WERI-Rb-1 (cell line): ENCODE data around the gene STK16.

Experiments used
- DNase-seq: peaks from one replicate; pipeline ENCODE4 v3.0.0-alpha.2; 2020
- H3K27ac ChIP-seq: fragments of 250-450 bp; sonication (Bioruptor Pico); 2 replicates; pipeline ENCODE4 v1.5.1; 2020; ENCODE audit warnings: mild to moderate bottlenecking, moderate library complexity
- H3K27me3 ChIP-seq: fragments of 250-450 bp; sonication (Bioruptor Pico); 2 replicates; pipeline ENCODE4 v1.5.1; 2021; ENCODE audit warnings: mild to moderate bottlenecking, low read depth, moderate library complexity; ENCODE audit not compliant: insufficient read depth, severe bottlenecking
- H3K36me3 ChIP-seq: fragments of 250-450 bp; sonication (Bioruptor Pico); 2 replicates; pipeline ENCODE4 v1.5.1; 2020; ENCODE audit warnings: mild to moderate bottlenecking, moderate library complexity
- H3K4me3 ChIP-seq: 2 replicates; pipeline ENCODE4 v1.5.1; 2011; ENCODE audit warnings: low read depth, mild to moderate bottlenecking, control low read depth, low read length
- H3K9me3 ChIP-seq: fragments of 250-450 bp; sonication (Bioruptor Pico); 2 replicates; pipeline ENCODE4 v1.5.1; 2021; ENCODE audit warnings: mild to moderate bottlenecking, moderate library complexity; ENCODE audit not compliant: severe bottlenecking
- CTCF ChIP-seq: IDR thresholded peaks from 2 replicates; pipeline ENCODE4 v1.5.1; 2011; ENCODE audit warnings: low read depth, mild to moderate bottlenecking, control low read depth, inconsistent platforms, low read length

Gene STK16

GRCh38 chr2:219281588-219281987 is 36.3 kb downstream of the STK16 start:
- DNase-seq = no peak
- TF ChIP-seq CTCF = no peak
- peaks cover 60% of the 10 kb centered on the region for H3K36me3 ChIP-seq
- H3K4me3 ChIP-seq = no peak overlapping the region
- H3K9me3 ChIP-seq = no peaks in the 10 kb centered on the region
- no peaks in the 10 kb centered on the region for H3K27me3 ChIP-seq
- H3K27ac ChIP-seq = no peak overlapping the region

GRCh38 chr2:219282375-219282774 is 37.1 kb downstream of the STK16 start:
- H3K27me3 ChIP-seq = no peaks in the 10 kb centered on the region
- H3K36me3 ChIP-seq = peaks cover 62% of the 10 kb centered on the region
- DNase-seq = no peak
- no peak overlapping the region; the same call in 1 of the 2 replicates for H3K27ac ChIP-seq
- H3K9me3 ChIP-seq = no peaks in the 10 kb centered on the region
- H3K4me3 ChIP-seq = no peak overlapping the region
- no peak for TF ChIP-seq CTCF

- DNase-seq = no peak
- H3K27ac ChIP-seq = no peak overlapping the region; the same call in 1 of the 2 replicates
These were observed 37.8 kb downstream of the STK16 start for GRCh38 chr2:219282943-219283581.

GRCh38 chr2:219284501-219285372 is 39.5 kb downstream of the STK16 start:
- TF ChIP-seq CTCF = no peak
- Histone ChIP-seq H3K4me3 (no peak overlapping the region), H3K36me3 (peaks cover 68% of the 10 kb centered on the region), H3K27ac (no peak overlapping the region), H3K27me3 (no peaks in the 10 kb centered on the region), H3K9me3 (no peaks in the 10 kb centered on the region)
- no peak for DNase-seq

More at GRCh38 chr2:219282943-219283581, 37.8 kb downstream of the STK16 start:
- H3K4me3 ChIP-seq = no peak overlapping the region
- no peaks in the 10 kb centered on the region for H3K27me3 ChIP-seq
- peaks cover 62% of the 10 kb centered on the region for H3K36me3 ChIP-seq
- H3K9me3 ChIP-seq = no peaks in the 10 kb centered on the region
- TF ChIP-seq CTCF = no peak

GRCh38 chr2:219285373-219285735 is 40.1 kb downstream of the STK16 start:
- H3K36me3 ChIP-seq = peaks cover 67% of the 10 kb centered on the region
- H3K27me3 ChIP-seq = no peaks in the 10 kb centered on the region
- no peak overlapping the region for H3K4me3 ChIP-seq
- no peaks in the 10 kb centered on the region for H3K9me3 ChIP-seq
- peak overlapping the region; percentile 31 for H3K27ac ChIP-seq
- no peak for DNase-seq
- TF ChIP-seq CTCF = no peak
